NCI-H345 treated with DMSO at 0.1 percent for 48 hours (cell line): ENCODE results near the gene HHIPL1.

Experiments used
- DNase-seq: peaks from one replicate; lab custom pipeline; 2025; ENCODE audit not compliant: unreplicated experiment; lab: John Stamatoyannopoulos, UW

Gene HHIPL1

GRCh38 chr14:99644723-99645544, at the start of gene HHIPL1:
HHIPL1 (plus strand) TSS chr14:99645129; CDS start chr14:99645208, 79 bp downstream.
- no peak for DNase-seq

GRCh38 chr14:99595524-99595923, 49.4 kb upstream of the HHIPL1 start:
- DNase-seq: no peak

DNA sequence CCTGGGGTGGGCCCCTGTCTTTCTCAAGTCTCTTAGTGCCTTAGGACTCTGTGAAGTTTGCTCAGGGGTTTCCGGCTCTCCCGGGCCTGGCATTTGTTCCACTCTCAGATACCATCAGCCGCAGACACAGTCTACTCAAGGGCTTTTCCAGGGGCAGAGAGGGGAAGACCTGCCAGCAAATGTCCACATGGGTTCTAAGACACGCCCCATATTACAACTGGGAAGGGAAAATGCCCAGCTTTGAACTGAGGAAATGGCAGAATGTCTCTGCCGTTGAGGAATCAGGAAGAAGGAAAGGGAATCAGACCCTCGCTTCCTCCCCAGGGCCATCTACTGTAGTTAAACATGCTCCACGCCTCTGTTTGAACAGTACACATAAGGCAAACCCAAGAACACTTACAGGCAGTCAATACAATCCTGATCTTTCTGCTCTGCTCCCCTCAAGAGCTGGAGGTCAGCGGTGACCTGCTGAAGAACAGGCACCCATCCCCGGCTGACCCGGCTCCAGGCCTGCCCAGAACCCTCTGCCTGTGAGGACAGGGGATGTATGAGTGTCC, 48.8 kb upstream of the HHIPL1 start:
- DNase-seq: no peak

DNA sequence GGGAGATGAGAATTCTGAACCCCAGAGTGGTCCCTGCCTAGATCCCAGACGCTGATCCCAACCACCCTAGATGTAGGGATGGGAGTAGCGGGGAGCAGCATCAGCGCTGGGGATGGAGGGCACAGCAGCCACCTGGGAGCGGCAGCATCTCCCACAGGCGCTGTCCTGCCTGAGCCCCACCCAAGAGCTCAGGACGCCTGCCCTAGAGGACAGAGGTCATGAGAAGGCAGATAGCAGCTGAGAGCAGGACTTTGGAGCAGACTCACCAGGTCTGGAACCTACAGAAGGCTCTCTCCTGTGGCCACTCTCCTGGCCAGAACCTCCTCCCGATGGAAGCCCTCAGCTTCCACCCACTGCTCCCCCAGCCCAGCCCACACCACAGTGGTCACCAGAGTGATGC, 48.2 kb upstream of the HHIPL1 start:
- DNase-seq: no peak

DNA sequence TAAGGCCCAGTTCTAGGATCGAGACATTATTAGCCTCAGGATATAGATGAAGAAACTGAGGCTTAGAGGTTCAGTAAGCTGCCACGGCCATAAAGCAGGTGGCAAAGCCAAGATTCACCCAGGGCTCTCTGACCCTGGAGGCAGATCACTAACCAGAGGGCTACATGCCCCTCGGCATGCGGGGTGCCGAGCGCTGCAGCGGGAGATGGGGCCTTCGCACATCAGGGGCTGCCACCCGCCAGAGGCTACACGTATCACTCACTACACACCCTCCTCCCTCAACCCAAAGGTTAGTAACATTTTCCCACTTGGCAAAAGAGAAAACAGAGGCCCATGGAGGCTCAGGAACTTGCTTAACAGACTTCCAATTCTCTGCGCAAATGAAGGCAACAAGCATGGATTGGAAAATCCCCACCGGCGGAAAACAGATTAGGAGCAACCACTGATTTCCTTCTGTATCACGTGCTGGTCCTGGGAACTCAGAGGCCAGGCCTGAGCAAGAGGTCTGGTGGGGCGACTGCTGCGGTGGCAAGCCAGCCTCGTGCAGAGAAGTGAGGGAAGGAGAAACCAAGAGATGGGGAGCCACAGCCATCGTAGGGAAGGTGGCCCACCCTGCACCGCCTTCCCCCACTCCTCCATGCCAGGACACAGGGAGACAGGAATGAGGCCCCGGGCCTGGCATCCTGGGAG, 46.9 kb upstream of the HHIPL1 start:
- no peak for DNase-seq

DNA sequence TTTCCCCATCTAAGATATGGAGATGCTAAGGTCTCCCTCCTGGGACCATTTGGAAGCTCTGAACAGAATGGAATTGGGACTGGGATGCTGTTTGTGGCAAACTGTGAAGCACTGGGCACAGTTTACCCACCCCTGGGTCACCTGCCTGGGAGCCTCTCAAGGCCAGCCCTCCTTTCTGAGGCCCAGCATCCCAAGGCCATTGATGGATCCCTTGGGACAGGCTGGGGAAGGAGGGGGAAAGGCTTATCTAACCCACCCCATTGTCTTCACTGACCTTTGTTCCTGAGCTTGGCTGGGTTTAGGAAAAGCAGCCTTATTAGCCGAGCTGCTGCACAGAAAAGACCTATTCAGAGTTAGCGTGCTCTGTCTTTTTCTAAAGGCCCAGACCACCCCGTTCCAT, 46.2 kb upstream of the HHIPL1 start:
- DNase-seq: no peak

DNA sequence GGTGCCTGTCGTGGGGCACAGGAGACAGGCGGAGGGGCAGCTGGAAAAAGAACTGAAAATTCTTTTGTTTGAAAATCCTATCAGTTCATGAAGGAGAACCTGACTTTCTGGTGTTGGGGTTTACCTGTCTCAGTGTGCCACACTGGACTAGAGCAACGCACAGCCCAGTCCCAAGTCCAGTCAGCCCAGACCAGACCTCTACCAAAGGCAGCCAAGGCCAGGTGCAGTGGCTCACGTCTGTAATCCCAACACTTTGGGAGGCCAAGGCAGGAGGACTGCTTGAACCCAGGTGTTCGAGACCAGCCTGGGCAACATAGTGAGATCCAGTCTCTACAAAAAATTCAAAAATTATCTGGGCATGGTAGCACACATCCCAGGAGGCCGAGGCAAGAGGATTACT, 45.5 kb upstream of the HHIPL1 start:
- no peak for DNase-seq

DNA sequence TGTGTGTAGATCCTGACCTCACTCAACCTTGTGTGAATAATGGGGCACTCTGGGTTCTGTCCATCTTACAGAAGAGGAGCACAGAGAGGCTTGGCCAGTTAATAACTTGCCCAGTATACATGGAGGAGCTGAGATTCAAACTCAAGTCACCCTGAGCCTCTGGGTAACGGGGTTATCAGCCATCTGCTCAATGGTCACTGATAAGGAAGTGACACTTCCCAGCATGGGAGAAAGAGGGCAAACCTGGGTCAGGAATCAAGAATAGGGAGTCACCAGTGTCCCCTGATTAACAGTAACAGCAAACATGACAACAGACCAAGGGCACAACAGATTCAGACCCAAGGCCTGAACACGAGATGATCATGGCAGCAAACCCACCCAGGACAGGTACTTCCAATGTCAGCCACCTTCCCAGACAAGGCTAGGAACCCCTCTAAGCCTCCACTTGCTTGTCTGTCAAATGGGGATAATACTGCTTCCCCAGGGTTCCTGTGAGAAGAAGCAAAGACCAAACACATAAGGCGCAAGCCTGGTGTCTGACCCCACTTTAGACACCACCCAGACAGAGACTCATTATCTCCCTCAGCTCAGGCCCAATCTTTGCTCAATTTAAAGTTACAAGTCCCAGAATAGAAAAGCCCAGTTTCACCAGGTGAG, 44.6 kb upstream of the HHIPL1 start:
- DNase-seq: no peak

DNA sequence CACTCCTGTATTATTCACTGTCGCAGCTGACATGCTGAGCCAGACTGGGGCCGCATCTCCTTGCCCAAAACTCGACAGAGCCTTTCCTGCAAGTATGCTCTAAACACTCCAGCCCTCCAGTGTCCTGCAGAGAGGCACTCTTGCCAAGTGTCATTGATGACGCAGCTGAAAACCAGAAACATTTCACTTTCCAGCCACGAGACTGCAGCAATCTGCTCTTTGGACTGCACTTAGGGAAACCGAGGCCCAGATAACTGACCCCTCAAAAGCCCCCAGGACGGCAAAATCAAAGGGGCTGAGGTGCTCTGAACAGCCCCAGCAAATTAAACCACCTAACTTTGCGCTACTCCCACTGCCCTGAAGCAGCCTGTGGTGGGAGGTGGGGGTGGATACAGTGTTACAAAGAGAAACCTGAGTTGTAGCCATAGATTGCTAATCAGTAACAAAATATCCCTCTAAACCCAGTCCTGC, 43.5 kb upstream of the HHIPL1 start:
- DNase-seq: no peak

GRCh38 chr14:99602054-99602787, 42.7 kb upstream of the HHIPL1 start:
- no peak for DNase-seq

DNA sequence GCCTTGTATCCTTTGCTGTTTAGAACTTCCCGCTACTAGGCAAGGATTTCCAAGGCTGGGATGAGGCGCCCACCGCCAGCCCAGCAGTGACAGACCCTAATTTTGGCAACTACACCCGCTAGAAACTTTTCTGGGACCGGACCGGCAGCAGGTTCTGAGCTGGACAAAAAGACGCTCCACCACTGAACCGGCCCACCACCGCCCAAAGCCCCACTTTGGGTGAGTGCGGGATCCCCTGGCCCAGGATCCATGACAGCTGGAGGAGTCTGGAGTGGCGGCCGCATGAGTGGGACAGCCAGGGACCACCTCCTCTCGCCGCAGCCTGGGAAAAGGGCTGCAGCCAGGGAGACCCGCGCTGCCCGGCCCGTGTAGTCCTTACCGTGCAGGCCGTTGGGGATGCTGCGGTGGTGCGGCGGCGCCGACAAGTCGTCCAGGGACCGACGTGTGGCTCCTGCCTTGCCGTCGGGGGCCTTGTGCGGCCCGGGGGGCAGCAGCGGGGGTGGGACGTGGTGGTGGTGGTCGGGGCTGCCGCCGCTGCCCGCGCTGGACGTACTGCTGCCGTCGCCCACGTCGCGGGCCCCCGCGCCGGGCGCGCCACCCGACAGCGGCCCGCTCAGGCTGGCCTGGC, 42.0 kb upstream of the HHIPL1 start:
- no peak for DNase-seq

GRCh38 chr14:99603471-99604277, 41.3 kb upstream of the HHIPL1 start, which contains the start of gene CCDC85C:
CCDC85C (minus strand) TSS chr14:99604207; CDS start chr14:99603959, 248 bp downstream.
- no peak for DNase-seq

DNA sequence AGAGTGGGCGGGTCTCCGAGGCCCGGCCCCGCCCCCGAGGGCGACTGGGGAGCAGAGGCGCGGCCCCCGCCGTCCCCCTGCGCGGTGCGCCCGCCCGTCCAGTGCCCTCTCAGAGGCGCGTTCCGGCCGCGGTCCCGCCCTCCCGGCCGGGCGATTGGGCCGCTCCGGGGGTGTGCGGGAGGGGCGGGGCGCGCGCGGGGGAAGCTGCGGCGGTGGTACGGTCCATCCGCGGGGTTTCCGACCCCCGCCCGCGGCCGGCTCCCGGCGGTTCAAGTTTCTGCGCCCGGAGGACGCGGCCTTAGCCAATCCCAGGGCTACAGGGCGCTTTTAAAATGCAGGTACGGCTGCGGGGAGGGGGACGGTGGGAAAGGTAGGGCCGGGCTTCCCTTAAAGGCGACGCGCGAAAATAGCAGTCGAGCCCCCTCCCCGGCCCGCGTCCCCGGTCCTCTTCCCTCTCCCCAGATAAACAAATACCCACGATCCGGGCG, 40.6 kb upstream of the HHIPL1 start:
- DNase-seq: peak; percentile 99

DNA sequence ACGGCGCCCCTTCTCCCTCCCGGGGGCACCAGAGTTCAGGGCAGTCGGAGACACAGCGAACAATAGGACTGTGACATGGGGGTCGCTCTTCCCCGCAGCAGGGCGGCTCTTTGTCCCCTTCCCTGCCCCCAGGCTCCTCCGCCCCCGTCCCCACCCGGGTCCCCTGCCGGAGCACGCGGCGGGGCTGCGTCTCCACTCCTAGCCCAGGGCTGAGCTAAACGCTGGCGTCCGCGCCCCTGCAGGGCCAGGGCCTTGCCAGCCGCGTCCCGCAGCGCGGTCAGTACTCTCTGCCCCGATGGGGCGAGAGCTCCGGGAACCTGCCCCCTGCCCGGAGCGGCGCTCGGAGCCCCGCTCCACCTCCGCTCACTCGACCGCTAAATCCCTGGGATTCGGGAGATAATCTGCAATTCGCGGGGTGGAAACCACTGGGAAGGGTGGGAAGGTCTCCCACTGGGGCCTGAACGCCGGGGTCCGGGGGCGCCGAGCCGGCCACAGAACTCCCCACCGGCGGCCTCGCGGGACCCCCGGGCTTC, 40.1 kb upstream of the HHIPL1 start:
- no peak for DNase-seq

- DNase-seq: peak; percentile 72
These were observed 39.5 kb upstream of the HHIPL1 start for GRCh38 chr14:99605299-99605961.

GRCh38 chr14:99606359-99606758, 38.6 kb upstream of the HHIPL1 start:
- DNase-seq: no peak

- DNase-seq: no peak
These were observed 36.3 kb upstream of the HHIPL1 start for GRCh38 chr14:99608591-99608990.
